Sigmoid colon (tissue), 7 donors: ENCODE results near the gene SHF. TPM values are rescaled to one million over a fixed set of nuclear protein-coding genes. Genes with fewer than 3 reads are reported as not detected.

Source experiments
- DNase-seq: peaks from one replicate; pipeline ENCODE4 v3.0.0-alpha.2; 2019
- H3K27ac ChIP-seq, 4 donors: fragments of 200-600 bp; sonication (generic); one replicate each; pipeline ENCODE4 v1.5.1; 2016 to 2019; ENCODE audit warnings: mild to moderate bottlenecking in 1 of 4
- H3K27me3 ChIP-seq, 3 donors: fragments of 200-600 bp; sonication (generic); one replicate each; pipeline ENCODE4 v1.5.1; 2019; ENCODE audit warnings: mild to moderate bottlenecking in 1 of 3
- H3K36me3 ChIP-seq, 4 donors: fragments of 200-600 bp; sonication (generic); one replicate each; pipeline ENCODE4 v1.5.1; 2016 to 2019
- H3K4me1 ChIP-seq, 4 donors: fragments of 200-600 bp; sonication (generic); one replicate each; pipeline ENCODE4 v1.5.1; 2017 to 2019
- H3K4me3 ChIP-seq, 4 donors: fragments of 200-600 bp; sonication (generic); one replicate each; pipeline ENCODE4 v1.5.1; 2017 to 2019; ENCODE audit warnings: mild to moderate bottlenecking in 2 of 4, moderate library complexity in 1 of 4
- H3K9me3 ChIP-seq, 4 donors: fragments of 200-600 bp in 3 of 4; sonication (generic) in 3 of 4; one replicate each; pipeline versions ENCODE4 v1.5.1 to v1.6.1; 2013 to 2019
- CTCF ChIP-seq, 4 experiments: fragments of 450-650 bp in 3 of 4; fragments of 200-600 bp in 1 of 4; IDR thresholded peaks; one replicate each; pipeline ENCODE4 v1.5.1; 2016 to 2019; ENCODE audit warnings: antibody characterized with exemption in 4 of 4, mild to moderate bottlenecking in 3 of 4, moderate library complexity in 2 of 4
- EP300 ChIP-seq, 4 donors: sonication (generic); formaldehyde crosslinking; IDR thresholded peaks; one replicate each; pipeline ENCODE4 v1.6.1; 2017; ENCODE audit warnings: antibody characterized with exemption in 4 of 4
- POLR2A ChIP-seq, 2 donors: fragments of 450-650 bp; IDR thresholded peaks; one replicate each; pipeline ENCODE4 v1.6.1; 2016; ENCODE audit warnings: antibody characterized with exemption in 2 of 2, mild to moderate bottlenecking in 2 of 2, moderate library complexity in 2 of 2
- POLR2AphosphoS5 ChIP-seq, 4 donors: sonication (generic); formaldehyde crosslinking; IDR thresholded peaks; one replicate each; pipeline ENCODE4 v1.6.1; 2017; ENCODE audit warnings: antibody characterized with exemption in 4 of 4
- WGBS, 2 donors: extraction: QIAGEN DNeasy Blood & Tissue Kit; methylation state at CpG; one replicate each; pipeline ENCODE4 v1.1.7; 2013; 5-methylcytosine and 5-hydroxymethylcytosine counted together
- intact Hi-C: fragments of 100-400 bp; cut with DNase I; formaldehyde crosslinking; loops from one replicate; pipeline ENCODE4 v1.15.1; 2023
- polyA plus RNA-seq, 3 donors: library from polyadenylated mRNA; stranded (reverse); fragments of 200-250 nt; gene quantifications; one replicate each; pipeline ENCODE4 v1.2.3, GENCODE V29; 2013
- total RNA-seq, 4 donors: library from RNA; depleted of rRNA; stranded (reverse); fragments of >200 nt; gene quantifications; one replicate each; pipeline ENCODE4 v1.1.0, GENCODE V29; 2016
- donor health status: healthy with polysubstance abuse.
- donor health status: Bipolar disorder and iron deficiency.
- donor health status: healthy.

SHF gene
- total and polyA plus RNA-seq, 7 donors, result 3.5 to 28.5 (median 13.2) TPM

GRCh38 chr15:45168751-45169551 lies 18.8 kb downstream of the SHF start:
- Histone ChIP-seq H3K4me1 (peaks cover 0 to 23% (median 16%) of the 10 kb centered on the region in 4 donors), H3K4me3 (no peak overlapping the region), H3K9me3 (no peaks in the 10 kb centered on the region), H3K36me3 (no peaks in the 10 kb centered on the region), H3K27ac (peak overlapping the region; percentile 20 to 99 (median 92)), H3K27me3 (no peaks in the 10 kb centered on the region)
- WGBS, 2 donors, result 93 to 94% methylated on average over 9 of the region's 9 CpGs
- intact Hi-C loops, result loop anchor here (5.0 kb wide), 1 partner anchor 288 kb away; no protein-coding TSS in a partner anchor
- no peak for TF ChIP-seq POLR2A (IDR thresholded peaks at IDR 0.05)
- TF ChIP-seq EP300 (IDR thresholded peaks at IDR 0.05), result no peak
- TF ChIP-seq CTCF (IDR thresholded peaks at IDR 0.05), result no peak
- DNase-seq, result no peak

GRCh38 chr15:45168286-45168685 lies 19.5 kb downstream of the SHF start:
- peak overlapping the region; percentile 90 to 99 (median 96) for H3K27ac ChIP-seq
- no peaks in the 10 kb centered on the region for H3K27me3 ChIP-seq
- no peak for DNase-seq
- no peaks in the 10 kb centered on the region for H3K9me3 ChIP-seq
- H3K4me1 ChIP-seq, result peaks cover 0 to 24% (median 17%) of the 10 kb centered on the region in 4 donors
- no peaks in the 10 kb centered on the region for H3K36me3 ChIP-seq
- 90 to 94% methylated on average over 4 of the region's 4 CpGs for WGBS, 2 donors
- intact Hi-C loops, result loop anchor here (5.0 kb wide), 1 partner anchor 289 kb away; no protein-coding TSS in a partner anchor
- TF ChIP-seq POLR2AphosphoS5 (IDR thresholded peaks at IDR 0.05) (no peak), EP300 (IDR thresholded peaks at IDR 0.05) (no peak), POLR2A (IDR thresholded peaks at IDR 0.05) (no peak), CTCF (IDR thresholded peaks at IDR 0.05) (no peak)
- no peak overlapping the region for H3K4me3 ChIP-seq

GRCh38 chr15:45167631-45168205 lies 20.0 kb downstream of the SHF start:
- H3K4me1 ChIP-seq, result peaks cover 0 to 29% (median 19%) of the 10 kb centered on the region in 4 donors
- no peaks in the 10 kb centered on the region for H3K36me3 ChIP-seq
- no peaks in the 10 kb centered on the region for H3K9me3 ChIP-seq
- DNase-seq, result no peak
- H3K27ac ChIP-seq, result peak overlapping the region; percentile 90 to 99 (median 96)
- intact Hi-C loops, result loop anchor here (1.0 to 5.0 kb wide), 3 partner anchors 31 to 290 kb away; partner anchors contain the start of gene GATM
- 65 to 74% methylated on average over 9 of the region's 9 CpGs for WGBS, 2 donors
- no peaks in the 10 kb centered on the region for H3K27me3 ChIP-seq
- no peak for TF ChIP-seq EP300 (IDR thresholded peaks at IDR 0.05)
- TF ChIP-seq CTCF (IDR thresholded peaks at IDR 0.05), result no peak
- no peak for TF ChIP-seq POLR2AphosphoS5 (IDR thresholded peaks at IDR 0.05)
- TF ChIP-seq POLR2A (IDR thresholded peaks at IDR 0.05), result no peak
- H3K4me3 ChIP-seq, result peak overlapping the region; percentile 46 to 64 (median 56)

GRCh38 chr15:45166834-45167630 lies 20.7 kb downstream of the SHF start:
- 0% methylated on average over 79 of the region's 79 CpGs for WGBS, 2 donors
- Histone ChIP-seq H3K27me3 (no peaks in the 10 kb centered on the region), H3K4me3 (peak overlapping the region; percentile 46 to 64 (median 56)), H3K4me1 (peaks cover 0 to 33% (median 21%) of the 10 kb centered on the region in 4 donors), H3K36me3 (no peaks in the 10 kb centered on the region), H3K27ac (peak overlapping the region; percentile 90 to 99 (median 96)), H3K9me3 (no peaks in the 10 kb centered on the region)
- intact Hi-C loops, result loop anchor here (1.0 to 5.0 kb wide), 3 partner anchors 31 to 290 kb away; partner anchors contain the start of gene GATM
- peak; percentile 95 for DNase-seq
- TF ChIP-seq EP300 (IDR thresholded peaks at IDR 0.05) (no peak), POLR2AphosphoS5 (IDR thresholded peaks at IDR 0.05) (peak; percentile 31 to 73 (median 63)), CTCF (IDR thresholded peaks at IDR 0.05) (peak; percentile 42 to 77 (median 70)), POLR2A (IDR thresholded peaks at IDR 0.05) (peak in 1 of 2 donors; percentile 45)
